Activated CD4-positive, alpha-beta T cell treated with anti-CD3 and anti-CD28 coated beads, Interleukin-10, Interleukin-2, amounts not matched to agents 100 ng/mL and 50 ng/mL, durations not matched to agents 16 hours and 8 hours (primary cell): ENCODE data around the gene CNN1.
"Not testable (repeated sequence)": the region's sequence is repeated elsewhere in the genome, so short reads cannot be mapped to it uniquely, and the experiment has no call there.

Experiments
- DNase-seq: peaks from one replicate; pipeline ENCODE4 v3.0.0-alpha.2; 2020

CNN1 gene

DNA sequence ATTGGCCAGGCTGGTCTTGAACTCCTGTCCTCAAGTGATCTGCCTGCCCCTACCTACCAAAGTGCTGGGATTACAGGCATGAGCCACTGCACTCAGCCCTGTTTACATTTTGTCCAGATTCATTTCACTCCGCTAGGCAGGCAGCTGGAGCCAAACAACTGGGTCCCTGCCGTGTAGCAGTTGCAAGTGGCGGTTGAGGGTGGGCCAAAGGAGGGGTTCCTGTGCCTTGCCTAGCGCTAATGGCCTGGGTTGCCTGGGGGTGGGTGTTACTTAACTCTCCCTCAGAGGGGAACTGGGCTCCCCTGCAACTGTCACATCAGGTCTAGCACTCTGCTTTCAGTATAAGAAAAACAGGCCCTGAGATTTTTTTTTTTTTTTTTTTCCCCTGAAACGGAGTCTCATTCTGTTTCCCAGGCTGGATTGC, 31.4 kb downstream of the CNN1 start:
- DNase-seq: no peak

DNA sequence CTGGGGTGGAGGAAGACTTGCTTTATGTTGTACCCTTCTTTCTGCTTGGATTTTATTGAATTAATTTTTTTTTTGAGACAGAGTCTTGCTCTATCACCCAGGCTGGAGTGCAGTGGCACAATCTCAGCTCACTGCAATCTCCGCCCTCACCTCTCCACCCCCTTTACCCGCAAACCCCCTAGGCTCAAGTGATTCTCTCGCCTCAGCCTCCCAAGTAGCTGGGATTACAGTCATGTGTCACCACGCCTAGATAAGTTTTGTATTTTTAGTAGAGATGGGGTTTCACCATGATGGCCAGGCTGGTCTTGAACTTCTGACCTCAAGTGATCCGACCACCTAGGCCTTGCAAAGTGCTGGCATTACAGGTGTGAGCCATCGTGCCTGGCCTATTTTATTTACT, 34.7 kb downstream of the CNN1 start:
- not testable (repeated sequence) for DNase-seq

DNA sequence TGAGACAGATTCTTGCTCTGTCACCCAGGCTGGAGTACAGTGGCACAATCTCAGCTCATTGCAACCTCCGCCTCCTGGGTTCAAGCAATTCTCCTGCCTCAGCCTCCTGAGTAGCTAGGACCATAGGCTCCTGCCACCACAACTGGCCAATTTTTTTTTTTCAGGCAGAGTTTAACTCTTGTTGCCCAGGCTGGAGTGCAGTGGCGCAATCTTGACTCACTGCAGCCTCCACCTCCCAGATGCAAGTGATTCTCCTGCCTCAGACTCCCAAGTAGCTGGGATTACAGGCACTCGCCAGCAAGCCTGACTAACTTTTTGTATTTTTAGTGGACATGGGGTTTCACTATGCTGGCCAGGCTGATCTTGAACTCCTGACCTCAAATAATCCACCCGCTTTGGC, 35.1 kb downstream of the CNN1 start:
- DNase-seq: not testable (repeated sequence)

DNA sequence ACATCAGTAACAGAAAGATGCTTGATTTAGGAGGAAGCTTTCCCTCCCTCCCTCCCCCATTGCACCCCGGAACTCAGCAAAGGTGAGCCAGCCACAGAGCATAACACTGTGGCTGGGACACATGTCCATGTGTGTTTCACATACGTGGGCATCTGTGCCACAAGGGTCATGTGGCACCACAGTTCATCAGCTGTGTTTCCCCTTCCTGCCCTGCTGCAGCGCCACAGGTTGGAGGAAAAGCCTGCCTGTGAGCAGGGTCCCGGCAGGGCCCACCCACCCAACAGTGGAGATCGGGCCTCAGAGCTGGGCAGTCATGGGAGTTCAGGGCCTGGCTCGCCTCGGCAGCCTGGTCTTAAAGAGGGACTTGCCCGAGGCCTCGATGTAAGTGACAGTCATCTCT, 36.0 kb downstream of the CNN1 start:
- DNase-seq: no peak

DNA sequence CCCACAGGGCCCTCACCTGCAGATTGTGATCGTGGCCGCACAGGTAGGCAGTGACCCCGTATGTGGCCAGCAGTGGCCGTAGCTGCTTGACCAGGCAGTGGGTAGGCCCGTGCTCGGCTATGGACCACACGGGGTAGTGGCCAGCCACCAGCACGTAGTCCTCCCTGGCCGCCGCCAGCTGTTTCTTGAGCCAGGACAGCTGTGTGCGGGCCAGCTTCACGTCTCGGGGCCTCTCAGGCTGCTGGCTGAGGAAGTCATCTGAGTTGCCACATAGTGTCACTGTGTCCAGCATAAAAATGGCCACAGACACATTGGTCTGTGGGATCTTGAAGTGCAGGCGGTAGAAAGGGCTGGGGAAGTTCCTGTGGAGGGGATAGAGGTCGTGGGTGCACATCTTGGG, 37.6 kb downstream of the CNN1 start:
- no peak for DNase-seq

DNA sequence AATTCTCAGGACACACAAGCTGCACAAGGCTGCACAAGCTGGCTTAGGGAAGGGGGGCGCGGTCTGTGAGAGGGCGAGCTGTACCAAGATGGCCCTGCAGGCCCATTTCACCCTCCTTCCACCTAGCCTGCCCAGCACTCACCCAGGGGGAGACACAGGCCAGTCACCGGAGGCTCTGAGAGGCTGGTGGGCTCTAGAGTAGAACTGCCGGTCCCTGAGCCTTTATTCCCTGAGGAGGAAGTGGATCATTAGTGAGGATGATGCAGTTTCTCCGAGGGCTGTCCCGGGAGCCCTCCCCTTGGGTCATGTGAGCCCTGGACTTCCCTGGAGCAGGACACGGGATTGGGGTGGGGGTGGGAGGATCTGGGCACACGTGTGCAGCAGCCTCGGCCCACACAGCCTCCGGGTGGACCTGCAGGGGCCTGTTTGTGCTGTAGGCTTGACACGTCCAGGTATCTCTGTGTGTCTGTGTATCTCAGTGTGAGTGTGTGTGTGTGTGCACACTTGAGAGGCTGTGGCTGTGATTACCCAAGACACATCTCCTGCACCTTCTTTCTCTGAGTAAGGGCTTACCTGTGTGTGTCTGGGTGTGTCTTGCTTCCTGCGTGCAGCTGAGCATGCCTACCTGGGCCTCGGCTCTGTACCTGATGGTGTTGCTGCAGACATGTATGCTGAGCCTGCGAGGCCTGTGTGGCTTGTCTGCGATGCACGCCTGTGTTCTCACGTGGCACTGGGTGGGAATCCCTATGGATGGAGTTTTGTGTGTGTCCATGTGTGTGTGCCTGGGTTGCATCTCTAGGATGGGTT, 39.0 kb downstream of the CNN1 start, which contains the start of gene ACP5:
TSS of gene ACP5 (minus strand) at position 195 of the 807 bp plus-strand sequence. CDS start 328 bp downstream, outside the sequence.
- DNase-seq: no peak

DNA sequence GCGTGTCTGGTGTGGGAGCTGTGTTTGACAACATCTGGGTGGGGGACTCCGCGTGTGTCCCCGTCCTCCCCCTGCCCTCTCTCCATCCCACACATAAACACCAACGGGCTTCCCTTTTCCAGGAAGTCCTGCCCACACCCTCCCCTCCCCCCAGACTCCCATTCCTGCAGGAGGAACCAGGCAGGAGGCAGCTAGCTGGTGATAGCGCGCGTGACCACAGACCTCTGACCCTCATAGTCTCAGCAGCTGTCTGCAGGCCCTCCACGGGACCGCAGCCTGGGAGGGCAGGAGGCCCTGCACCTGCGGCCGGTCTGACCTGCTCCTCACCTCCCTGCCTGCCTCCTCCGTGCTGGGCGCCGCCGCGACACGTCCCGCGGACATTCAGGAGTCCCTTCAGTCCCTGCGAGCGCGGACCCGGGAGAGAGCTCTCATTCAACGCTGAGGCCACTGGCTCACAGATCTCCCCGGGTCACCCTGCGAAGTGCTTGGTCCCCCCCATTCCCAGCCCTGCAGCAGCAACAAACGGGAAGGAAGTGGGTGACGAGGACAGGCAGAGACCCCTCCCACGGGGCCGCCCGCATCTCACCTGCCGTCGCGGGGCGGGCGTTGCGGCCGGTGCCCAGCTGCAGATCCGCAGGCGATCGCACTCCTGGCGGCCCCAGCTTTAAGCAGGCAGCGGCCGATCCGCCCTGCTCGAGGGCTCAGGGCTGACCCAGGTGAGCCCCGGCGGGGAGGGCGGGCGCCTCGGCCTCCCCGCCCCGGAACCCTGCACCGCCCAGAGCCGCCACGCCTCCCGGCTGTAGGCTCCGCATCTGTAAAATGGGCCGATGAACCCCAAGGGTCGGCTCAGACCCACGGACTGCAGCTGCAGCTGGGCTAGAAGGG, 39.8 kb downstream of the CNN1 start:
- peak; percentile 48 for DNase-seq

DNA sequence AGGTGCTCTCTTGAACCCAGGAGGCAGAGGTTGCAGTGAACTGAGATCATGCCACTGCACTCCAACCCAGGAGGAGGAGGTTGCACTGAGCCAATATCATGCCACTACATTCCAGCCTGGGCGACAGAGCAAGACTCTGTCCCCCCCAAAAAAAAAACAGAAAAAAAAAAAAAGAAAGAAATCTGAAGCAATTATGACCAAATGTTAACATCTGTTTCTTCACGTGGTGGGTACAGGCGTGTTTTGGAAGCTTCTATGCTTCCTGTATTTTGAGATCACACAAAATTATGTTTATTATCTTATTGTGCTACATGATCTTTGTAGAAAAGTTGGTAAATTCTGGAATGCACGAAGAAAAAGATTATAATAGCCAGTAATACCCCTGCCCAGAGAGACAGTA, 41.5 kb downstream of the CNN1 start:
- DNase-seq: no peak

DNA sequence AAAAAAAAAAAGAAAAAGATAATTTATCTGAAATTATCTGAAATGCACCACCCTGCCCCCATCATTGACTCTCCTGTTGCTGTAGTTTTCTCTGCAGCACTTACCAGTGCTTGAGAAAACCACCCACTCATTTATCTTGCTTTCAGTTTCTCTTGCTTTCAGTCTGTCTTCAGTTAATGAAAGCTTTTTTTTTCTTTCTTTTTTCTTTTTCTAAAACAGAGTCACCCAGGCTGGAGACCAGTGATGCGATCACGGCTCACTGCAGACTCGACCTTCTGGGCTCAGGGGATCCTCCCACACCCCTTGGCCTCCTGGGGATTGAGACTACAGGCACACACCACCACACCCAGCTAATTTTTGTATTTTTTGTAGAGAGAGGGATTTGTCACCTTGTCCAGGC, 43.1 kb downstream of the CNN1 start:
- peak; percentile 69 for DNase-seq

DNA sequence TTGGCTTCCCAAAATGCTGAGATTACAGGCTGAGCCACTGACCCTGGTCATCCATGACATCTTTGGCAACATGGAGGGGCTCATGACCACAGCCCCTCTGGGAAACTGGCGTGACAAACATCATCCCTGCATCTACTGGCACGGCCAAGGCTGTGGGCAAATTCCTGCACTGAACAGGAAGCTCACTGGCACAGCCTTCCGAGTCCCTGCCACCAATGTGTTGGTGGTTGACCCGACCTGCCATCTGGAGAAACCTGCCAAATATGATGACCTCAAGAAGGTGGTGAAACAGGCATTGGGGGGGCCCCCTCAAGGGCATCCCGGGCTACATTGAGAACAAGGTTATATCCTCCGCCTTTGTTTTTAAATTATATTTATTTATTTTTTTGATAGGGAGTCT, 47.7 kb downstream of the CNN1 start:
- no peak for DNase-seq

DNA sequence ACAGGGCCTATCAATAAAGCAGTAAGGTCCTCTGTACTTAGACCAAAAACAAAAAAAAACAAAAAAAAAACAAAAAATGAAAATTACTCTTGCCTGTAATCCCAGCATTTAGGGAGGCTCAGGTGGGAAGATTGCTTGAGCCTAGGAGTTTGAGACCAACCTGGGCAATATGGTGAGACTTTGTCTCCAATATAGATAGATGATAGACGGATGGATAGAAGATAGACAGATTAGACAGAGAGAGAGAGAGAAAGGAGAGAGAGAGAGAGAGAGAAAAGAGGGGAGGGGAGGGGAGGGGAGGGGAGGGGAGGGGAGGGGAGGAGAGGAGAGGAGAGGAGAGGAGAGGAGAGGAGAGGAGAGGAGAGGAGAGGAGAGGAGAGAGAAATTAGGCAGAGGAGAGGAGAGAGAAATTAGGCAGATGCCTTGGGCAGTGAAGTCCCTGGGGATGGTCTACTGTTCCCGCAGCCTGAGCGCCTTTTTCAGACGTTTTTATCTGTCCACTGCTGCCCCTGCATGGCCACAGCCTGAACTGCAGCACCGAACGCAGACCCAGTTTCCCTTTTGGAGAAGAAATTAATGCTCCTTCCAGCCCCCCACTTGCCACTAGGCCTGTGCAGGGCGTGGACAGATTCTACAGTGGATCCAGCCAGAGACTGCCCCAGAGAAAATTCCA, 48.8 kb downstream of the CNN1 start:
- DNase-seq: peak; percentile 82

DNA sequence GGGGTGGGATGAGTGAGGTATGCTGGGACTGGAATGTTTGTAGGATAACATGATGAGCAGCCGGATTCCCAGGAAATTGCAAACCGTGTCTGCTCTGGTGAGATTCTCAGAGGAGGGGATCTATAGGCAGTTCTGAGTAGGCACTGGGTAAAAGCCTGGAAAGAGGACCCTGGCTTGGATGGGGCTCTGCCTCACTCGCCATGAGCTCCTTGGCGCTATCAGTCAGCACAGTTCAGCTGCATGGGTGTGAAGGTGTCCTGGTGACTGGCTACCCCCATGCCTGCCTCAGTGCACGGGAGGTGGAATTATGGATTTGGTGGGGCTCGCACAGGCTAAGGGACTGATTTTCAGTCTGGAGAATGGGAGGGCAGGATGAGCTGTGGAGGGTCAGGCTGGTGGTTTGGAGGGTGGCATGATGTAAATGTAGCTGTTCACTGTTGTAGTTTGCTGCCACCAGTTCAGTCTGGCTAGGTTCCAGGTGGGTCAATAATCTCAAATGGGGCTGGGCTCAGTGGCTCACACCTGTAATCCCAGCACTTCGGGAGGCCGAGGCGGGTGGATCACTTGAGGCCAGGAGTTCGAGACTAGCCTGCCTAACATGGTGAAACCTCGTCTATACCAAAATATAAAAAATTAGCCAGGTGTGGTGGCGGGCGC, 49.5 kb downstream of the CNN1 start:
- no peak for DNase-seq

DNA sequence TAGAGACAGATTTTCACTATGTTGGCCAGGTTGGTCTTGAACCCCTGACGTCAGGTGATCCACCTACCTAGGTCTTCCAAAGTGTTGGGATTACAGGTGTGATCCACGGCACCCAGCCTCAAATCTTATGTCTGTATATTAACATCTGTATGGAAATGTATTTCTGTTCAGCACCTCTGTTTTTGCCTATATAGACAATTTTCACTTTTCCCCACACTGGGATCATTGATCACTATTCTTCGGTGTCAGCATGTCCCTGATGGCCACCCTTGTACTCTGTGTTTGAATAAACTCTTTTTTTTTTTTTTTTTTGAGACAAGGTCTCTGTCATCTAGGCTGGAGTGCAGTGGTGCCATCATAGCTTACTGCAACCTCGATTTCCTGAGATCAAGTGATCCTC, 55.4 kb downstream of the CNN1 start:
- no peak for DNase-seq

DNA sequence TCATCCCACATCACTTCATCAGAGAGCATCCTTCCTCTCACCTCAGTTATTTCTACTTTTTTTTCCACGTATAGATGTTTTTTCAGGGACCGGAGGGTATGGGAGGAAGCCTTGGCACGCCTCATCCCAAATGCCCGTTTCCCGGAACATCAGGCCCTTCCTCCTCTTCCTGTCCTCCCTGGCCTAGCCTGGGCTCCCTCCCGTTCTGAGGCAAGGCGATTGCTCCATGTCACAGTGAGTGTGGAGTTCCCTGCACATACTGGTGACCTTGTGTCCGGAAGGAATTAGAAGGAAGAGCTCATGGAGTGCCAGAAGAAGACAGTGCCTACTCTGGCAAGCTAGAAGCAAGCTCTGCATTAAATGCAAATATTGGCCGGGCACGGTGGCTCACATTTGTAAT, 57.5 kb downstream of the CNN1 start:
- DNase-seq: no peak

DNA sequence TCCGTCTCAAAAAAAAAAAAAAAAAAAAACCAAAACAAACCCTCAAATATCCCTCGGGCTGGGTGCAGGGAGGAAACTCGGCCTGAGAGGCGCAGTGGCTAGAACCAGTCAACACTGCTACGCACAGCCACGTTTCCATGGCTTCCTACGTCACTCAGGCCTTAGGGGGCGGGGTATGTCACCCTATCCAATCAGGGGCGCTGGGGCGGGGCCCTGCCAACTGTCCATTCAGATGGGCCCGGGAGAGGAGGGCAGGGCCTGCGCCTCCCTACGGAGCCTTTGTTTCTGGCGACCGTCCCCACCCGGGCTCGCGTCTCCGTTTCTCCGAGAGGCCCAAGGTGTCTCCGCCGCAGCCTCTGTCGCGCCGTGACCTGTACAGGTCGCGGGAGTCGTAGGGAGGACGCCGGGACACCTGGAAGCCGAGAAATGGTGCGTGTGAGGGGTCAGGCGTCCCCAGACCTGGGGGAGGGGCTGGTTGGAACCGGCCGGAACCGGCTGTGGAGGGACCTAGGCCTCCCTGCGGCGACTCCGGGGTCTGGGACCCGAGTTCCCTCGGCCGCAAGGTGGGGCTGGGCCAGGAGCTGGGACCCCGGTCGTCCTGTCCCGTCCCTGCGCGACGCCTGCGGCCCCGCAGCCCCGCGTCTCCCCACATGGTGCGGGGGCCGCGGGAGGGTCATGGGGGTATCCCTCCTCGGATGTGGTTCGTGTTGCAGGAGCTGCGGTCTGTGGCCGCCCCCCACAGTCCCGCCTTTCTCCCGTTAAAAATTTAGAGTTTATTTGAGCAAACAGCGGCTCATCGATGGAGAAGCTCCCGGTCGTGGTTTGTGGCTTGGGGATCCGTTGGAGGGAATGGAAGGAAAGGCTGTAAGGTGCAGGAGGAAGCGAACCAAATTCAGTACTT, 58.8 kb downstream of the CNN1 start, which contains the start of gene ZNF627:
TSS of gene ZNF627 (plus strand) at position 282 of the 901 bp plus-strand sequence. CDS start at position 427, 145 bp downstream.
- DNase-seq: peak; percentile 99

DNA sequence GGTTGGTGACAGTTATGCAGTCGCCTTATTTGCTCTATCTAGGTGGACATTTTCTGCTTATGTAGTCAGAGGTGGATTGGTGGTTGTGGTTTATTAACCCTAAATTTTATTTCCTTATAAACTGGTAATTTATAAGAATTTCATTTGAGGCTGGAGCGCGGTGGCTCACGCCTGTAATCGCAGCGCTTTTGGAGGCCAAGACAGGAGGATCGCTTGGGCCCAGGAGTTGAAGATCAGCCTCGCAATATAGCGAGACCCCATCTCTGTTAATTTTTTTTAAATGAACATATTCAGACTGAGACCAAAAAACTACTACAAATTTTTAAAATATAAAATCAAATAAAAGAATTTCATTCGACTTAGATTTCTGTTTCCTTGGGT, 59.4 kb downstream of the CNN1 start:
- no peak for DNase-seq

DNA sequence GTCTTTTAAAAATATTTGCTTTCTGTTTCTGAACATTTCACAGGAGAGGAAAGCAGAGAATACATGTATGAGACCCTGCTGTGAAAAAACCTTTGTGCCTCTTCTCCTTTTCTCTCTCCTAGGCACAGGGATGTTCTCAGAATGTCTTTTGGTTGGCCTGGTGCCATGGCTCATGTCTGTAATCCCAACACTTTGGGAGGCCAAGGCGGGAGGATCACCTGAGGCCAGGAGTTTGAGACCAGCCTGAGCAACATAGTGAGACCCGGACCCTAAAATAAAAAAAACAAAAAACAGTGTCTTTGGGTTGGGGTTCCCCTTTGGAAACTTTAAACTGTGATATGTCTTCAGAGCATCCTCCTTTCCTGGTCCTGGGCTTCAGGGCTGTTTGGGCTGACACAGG, 60.1 kb downstream of the CNN1 start:
- DNase-seq: no peak

DNA sequence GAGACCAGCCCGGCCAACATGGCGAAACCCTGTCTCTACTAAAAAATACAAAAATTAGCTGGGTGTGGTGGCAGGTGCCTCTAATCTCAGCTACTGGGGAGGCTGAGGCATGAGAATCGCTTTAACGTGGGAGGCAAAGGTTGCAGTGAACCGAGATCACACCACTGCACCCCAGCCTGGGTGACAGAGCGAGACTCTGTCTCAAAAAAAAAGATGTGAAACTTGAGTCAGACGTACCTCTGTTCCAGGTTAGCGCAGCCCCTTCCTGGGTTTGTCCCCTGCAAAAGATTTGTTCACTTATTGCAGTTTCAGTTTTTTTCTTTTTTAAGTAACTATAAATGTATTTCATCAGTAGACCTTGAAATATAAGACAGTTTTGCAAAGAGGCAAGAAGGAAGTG, 61.1 kb downstream of the CNN1 start:
- not testable (repeated sequence) for DNase-seq
